Liver (tissue), 9 donors: Measurements from ENCODE around the gene CCNB1IP1. TPM values are rescaled to one million over a fixed set of nuclear protein-coding genes. Genes with fewer than 3 reads are reported as not detected.

Experiments
- DNase-seq: peaks from one replicate; pipeline ENCODE4 v3.0.0-alpha.2; 2017; ENCODE audit warnings: low spot score
- H3K27ac ChIP-seq, 2 donors: one replicate each; pipeline ENCODE4 v1.7.0; 2013; ENCODE audit warnings: inconsistent platforms in 2 of 2, low read length in 2 of 2, control low read depth in 1 of 2, low read depth in 1 of 2, mild to moderate bottlenecking in 1 of 2
- H3K27me3 ChIP-seq, 4 donors: one replicate each; pipeline versions ENCODE4 v1.6.1 to v1.7.0; 2013; ENCODE audit warnings: low read length in 3 of 4, inconsistent platforms in 1 of 4, mild to moderate bottlenecking in 1 of 4, moderate library complexity in 1 of 4; ENCODE audit not compliant: control insufficient read depth in 4 of 4, insufficient read depth in 4 of 4
- H3K36me3 ChIP-seq, 4 donors: one replicate each; pipeline versions ENCODE4 v1.6.1 to v1.7.0; 2013; ENCODE audit warnings: low read length in 3 of 4, mild to moderate bottlenecking in 3 of 4, low read depth in 1 of 4, moderate library complexity in 1 of 4; ENCODE audit not compliant: control insufficient read depth in 4 of 4, insufficient read depth in 3 of 4
- H3K4me1 ChIP-seq, 4 donors: one replicate each; pipeline versions ENCODE4 v1.6.1 to v1.7.0; 2013; ENCODE audit warnings: low read length in 3 of 4, mild to moderate bottlenecking in 3 of 4, moderate library complexity in 1 of 4; ENCODE audit not compliant: control insufficient read depth in 4 of 4, insufficient read depth in 4 of 4
- H3K4me3 ChIP-seq, 3 donors: one replicate each; pipeline versions ENCODE4 v1.6.1 to v1.7.0; 2013; ENCODE audit warnings: low read length in 3 of 3, control low read depth in 1 of 3, low read depth in 1 of 3, mild to moderate bottlenecking in 1 of 3
- H3K9ac ChIP-seq, 2 donors: one replicate each; pipeline ENCODE4 v1.7.0; 2013; ENCODE audit warnings: low read length in 2 of 2, mild to moderate bottlenecking in 2 of 2, moderate library complexity in 2 of 2, control low read depth in 1 of 2, low read depth in 1 of 2
- H3K9me3 ChIP-seq, 4 donors: one replicate each; pipeline versions ENCODE4 v1.6.1 to v1.7.0; 2013; ENCODE audit warnings: low read length in 3 of 4; ENCODE audit not compliant: control insufficient read depth in 4 of 4
- EGR1 ChIP-seq, 2 donors: IDR thresholded peaks; 2 replicates each; pipeline ENCODE4 v1.6.1; 2016 to 2018; ENCODE audit warnings: antibody characterized with exemption in 2 of 2, low read depth in 2 of 2
- FOXA2 ChIP-seq: IDR thresholded peaks from 2 replicates; pipeline ENCODE4 v1.6.1; 2016; ENCODE audit warnings: antibody characterized with exemption
- GABPA ChIP-seq, 2 donors: IDR thresholded peaks in 1 of 2; conservative IDR thresholded peaks in 1 of 2; 2 replicates each; pipeline ENCODE4 v1.6.1; 2016; ENCODE audit warnings: antibody characterized with exemption in 2 of 2, mild to moderate bottlenecking in 1 of 2, moderate library complexity in 1 of 2
- HNF4A ChIP-seq, 2 donors: conservative IDR thresholded peaks; 2 replicates each; pipeline ENCODE4 v1.6.1; 2016; ENCODE audit warnings: antibody characterized with exemption in 2 of 2, mild to moderate bottlenecking in 2 of 2
- HNF4G ChIP-seq: IDR thresholded peaks from 2 replicates; pipeline ENCODE4 v1.6.1; 2016; ENCODE audit warnings: antibody characterized with exemption
- JUND ChIP-seq, 2 donors: IDR thresholded peaks; 2 replicates each; pipeline ENCODE4 v1.6.1; 2016; ENCODE audit warnings: antibody characterized with exemption in 2 of 2
- NR2F2 ChIP-seq: IDR thresholded peaks from 2 replicates; pipeline ENCODE4 v1.6.1; 2016; ENCODE audit warnings: antibody characterized with exemption
- RAD21 ChIP-seq, 2 donors: IDR thresholded peaks; 2 replicates each; pipeline ENCODE4 v1.6.1; 2016; ENCODE audit warnings: antibody characterized with exemption in 2 of 2, mild to moderate bottlenecking in 2 of 2
- SP1 ChIP-seq: IDR thresholded peaks from 2 replicates; pipeline ENCODE4 v1.6.1; 2018; ENCODE audit warnings: antibody characterized with exemption, mild to moderate bottlenecking
- YY1 ChIP-seq: IDR thresholded peaks from 2 replicates; pipeline ENCODE4 v1.6.1; 2016; ENCODE audit warnings: antibody characterized with exemption, mild to moderate bottlenecking
- WGBS: extraction: QIAGEN DNeasy Blood & Tissue Kit; methylation state at CpG from one replicate; pipeline ENCODE4 v1.1.7; 2013; 5-methylcytosine and 5-hydroxymethylcytosine counted together
- polyA plus RNA-seq, 2 donors: library from polyadenylated mRNA; stranded (reverse) in 1 of 2; unstranded in 1 of 2; fragments of 200-250 nt in 1 of 2; fragments of >200 nt in 1 of 2; fragmentation: Nextera tagmentation in 1 of 2; extraction: Ambion mirVana in 1 of 2; gene quantifications; one replicate each; pipeline versions ENCODE4 v1.2.1 to v1.2.3, GENCODE V29; 2013 to 2015
- total RNA-seq, 2 donors: library from RNA; depleted of rRNA; stranded (reverse); fragments of >200 nt; gene quantifications; one replicate each; pipeline ENCODE4 v1.2.3, GENCODE V29; 2014
- TF ChIP-seq, protein P1 (sequence below): fragments of 150-350 bp; IDR thresholded peaks from 2 replicates; pipeline ENCODE4 v1.5.1; 2017; ENCODE audit warnings: improper control_type of control experiment, low read depth, low read length; ENCODE audit not compliant: missing input control
- TF ChIP-seq, protein P2 (sequence below): IDR thresholded peaks from 2 replicates; pipeline ENCODE4 v1.6.1; 2016; ENCODE audit warnings: antibody characterized with exemption
- TF ChIP-seq, protein P3 (sequence below): IDR thresholded peaks from 2 replicates; pipeline ENCODE4 v1.6.1; 2016; ENCODE audit warnings: antibody characterized with exemption
- TF ChIP-seq, protein P4 (sequence below): IDR thresholded peaks from 2 replicates; pipeline ENCODE4 v1.6.1; 2016; ENCODE audit warnings: antibody characterized with exemption
- donor health status: healthy.
- donor health status: healthy.
- donor health status: healthy.
- donor health status: healthy.
- donor health status: healthy.

CCNB1IP1 gene
- total and polyA plus RNA-seq, 4 donors: 14.5 to 31.0 (median 15.7) TPM

DNA sequence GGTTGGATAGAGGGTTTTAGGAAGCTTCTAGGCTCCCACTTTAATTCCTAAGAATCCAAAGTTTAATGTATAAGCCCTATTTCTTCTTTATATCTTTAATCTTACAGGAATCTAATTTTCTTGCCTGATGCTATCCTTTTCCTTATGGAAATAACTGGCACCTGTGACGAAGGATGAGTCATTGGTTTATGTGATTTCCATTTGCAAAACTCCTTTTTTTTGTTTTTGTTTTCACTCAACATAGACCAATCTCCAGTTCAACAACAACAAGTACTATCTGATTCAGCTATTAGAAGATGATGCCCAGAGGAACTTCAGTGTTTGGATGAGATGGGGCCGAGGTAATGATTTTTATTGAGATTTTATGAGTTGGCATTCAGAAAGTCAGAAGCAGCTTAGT lies 17.2 kb upstream of the CCNB1IP1 start (continued):
- TF ChIP-seq, protein P1, sequence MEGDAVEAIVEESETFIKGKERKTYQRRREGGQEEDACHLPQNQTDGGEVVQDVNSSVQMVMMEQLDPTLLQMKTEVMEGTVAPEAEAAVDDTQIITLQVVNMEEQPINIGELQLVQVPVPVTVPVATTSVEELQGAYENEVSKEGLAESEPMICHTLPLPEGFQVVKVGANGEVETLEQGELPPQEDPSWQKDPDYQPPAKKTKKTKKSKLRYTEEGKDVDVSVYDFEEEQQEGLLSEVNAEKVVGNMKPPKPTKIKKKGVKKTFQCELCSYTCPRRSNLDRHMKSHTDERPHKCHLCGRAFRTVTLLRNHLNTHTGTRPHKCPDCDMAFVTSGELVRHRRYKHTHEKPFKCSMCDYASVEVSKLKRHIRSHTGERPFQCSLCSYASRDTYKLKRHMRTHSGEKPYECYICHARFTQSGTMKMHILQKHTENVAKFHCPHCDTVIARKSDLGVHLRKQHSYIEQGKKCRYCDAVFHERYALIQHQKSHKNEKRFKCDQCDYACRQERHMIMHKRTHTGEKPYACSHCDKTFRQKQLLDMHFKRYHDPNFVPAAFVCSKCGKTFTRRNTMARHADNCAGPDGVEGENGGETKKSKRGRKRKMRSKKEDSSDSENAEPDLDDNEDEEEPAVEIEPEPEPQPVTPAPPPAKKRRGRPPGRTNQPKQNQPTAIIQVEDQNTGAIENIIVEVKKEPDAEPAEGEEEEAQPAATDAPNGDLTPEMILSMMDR: no peak
- TF ChIP-seq, protein P2, sequence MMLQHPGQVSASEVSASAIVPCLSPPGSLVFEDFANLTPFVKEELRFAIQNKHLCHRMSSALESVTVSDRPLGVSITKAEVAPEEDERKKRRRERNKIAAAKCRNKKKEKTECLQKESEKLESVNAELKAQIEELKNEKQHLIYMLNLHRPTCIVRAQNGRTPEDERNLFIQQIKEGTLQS: no peak
- no peak for TF ChIP-seq HNF4A (conservative IDR thresholded peaks at IDR 0.05)

DNA sequence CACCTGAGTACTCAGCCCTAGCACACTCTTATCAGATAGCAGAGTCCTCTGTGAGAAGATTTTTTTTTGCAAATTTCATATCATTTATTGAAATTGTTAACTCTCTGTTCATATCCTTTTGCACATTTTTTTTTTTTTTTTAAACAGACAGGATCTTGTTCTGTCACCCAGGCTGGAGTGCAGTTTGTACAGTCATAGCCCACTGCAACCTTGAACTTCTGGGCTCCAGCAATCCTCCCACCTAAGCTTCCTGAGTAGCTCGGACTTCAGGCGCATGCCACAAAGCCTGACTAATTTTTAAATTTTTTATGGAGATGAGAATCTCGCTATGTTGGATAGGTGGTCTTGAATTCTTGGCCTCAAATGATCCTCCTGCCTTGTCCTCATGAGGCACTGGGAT lies 14.7 kb upstream of the CCNB1IP1 start:
- no peak overlapping the region for H3K4me3 ChIP-seq
- 95% methylated on average over 3 of the region's 3 CpGs for WGBS
- no peak for DNase-seq
- H3K27ac ChIP-seq: no peak overlapping the region
- TF ChIP-seq SP1: no peak
- no peak for TF ChIP-seq NR2F2
- no peak for TF ChIP-seq FOXA2
- no peak for TF ChIP-seq RAD21 (IDR thresholded peaks at IDR 0.05)
- TF ChIP-seq, protein P3, sequence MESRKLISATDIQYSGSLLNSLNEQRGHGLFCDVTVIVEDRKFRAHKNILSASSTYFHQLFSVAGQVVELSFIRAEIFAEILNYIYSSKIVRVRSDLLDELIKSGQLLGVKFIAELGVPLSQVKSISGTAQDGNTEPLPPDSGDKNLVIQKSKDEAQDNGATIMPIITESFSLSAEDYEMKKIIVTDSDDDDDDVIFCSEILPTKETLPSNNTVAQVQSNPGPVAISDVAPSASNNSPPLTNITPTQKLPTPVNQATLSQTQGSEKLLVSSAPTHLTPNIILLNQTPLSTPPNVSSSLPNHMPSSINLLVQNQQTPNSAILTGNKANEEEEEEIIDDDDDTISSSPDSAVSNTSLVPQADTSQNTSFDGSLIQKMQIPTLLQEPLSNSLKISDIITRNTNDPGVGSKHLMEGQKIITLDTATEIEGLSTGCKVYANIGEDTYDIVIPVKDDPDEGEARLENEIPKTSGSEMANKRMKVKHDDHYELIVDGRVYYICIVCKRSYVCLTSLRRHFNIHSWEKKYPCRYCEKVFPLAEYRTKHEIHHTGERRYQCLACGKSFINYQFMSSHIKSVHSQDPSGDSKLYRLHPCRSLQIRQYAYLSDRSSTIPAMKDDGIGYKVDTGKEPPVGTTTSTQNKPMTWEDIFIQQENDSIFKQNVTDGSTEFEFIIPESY: no peak
- TF ChIP-seq, protein P4, sequence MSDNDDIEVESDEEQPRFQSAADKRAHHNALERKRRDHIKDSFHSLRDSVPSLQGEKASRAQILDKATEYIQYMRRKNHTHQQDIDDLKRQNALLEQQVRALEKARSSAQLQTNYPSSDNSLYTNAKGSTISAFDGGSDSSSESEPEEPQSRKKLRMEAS: no peak
- no peak overlapping the region for H3K9ac ChIP-seq
- H3K27me3 ChIP-seq: no peaks in the 10 kb centered on the region
- H3K9me3 ChIP-seq: no peaks in the 10 kb centered on the region
- H3K36me3 ChIP-seq: peaks cover 7 to 38% (median 23%) of the 10 kb centered on the region in 4 donors
- H3K4me1 ChIP-seq: peaks cover 0 to 8% (median 7%) of the 10 kb centered on the region in 4 donors

DNA sequence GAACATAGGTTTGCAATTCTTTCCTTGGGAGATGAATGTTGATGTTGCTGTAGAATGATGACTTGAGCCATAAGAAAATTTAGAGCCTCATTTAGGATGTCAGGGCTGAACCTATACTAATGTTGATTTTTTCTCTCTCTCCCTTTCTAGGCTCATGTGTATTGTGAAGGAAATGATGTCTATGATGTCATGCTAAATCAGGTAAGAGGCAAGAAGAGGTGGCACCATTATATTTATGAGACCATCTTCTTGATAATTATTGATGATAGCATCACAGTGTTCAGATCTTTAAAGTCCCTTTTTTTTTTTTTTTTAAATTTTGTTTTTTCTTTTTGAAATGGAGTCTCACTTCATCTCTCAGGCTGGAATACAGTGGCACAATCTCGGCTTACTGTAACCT lies 13.6 kb upstream of the CCNB1IP1 start:
- no peaks in the 10 kb centered on the region for H3K9me3 ChIP-seq
- no peak for DNase-seq
- H3K4me3 ChIP-seq: no peak overlapping the region
- no peaks in the 10 kb centered on the region for H3K27me3 ChIP-seq
- 92% methylated on average over 1 of the region's 1 CpG for WGBS
- no peak overlapping the region for H3K9ac ChIP-seq
- H3K27ac ChIP-seq: no peak overlapping the region
- peaks cover 0 to 8% (median 7%) of the 10 kb centered on the region in 4 donors for H3K4me1 ChIP-seq
- peaks cover 3 to 30% (median 15%) of the 10 kb centered on the region in 4 donors for H3K36me3 ChIP-seq
- TF ChIP-seq SP1 (no peak), EGR1 (IDR thresholded peaks at IDR 0.05; ENCODE audit: low read depth in 2 of 2) (no peak), JUND (IDR thresholded peaks at IDR 0.05) (no peak), HNF4G (no peak), GABPA (IDR thresholded peaks at IDR 0.05 in 1 of 2, conservative IDR thresholded peaks at IDR 0.05 in 1 of 2) (no peak), YY1 (no peak), RAD21 (IDR thresholded peaks at IDR 0.05) (no peak)
- TF ChIP-seq, protein P2: no peak
- TF ChIP-seq, protein P4: no peak
